K562 (cell line): Measurements from ENCODE around the gene FGD6. TPM values are rescaled to one million over a fixed set of nuclear protein-coding genes. Genes with fewer than 3 reads are reported as not detected.

Experiments used
- FOSL1 ChIP-seq: fragments of 200-800 bp; sonication (Bioruptor generic); conservative IDR thresholded peaks from 2 replicates; pipeline ENCODE4 v1.6.1; 2016; ENCODE audit warnings: missing genetic modification characterization, missing compliant biosample characterization
- JUND ChIP-seq, 2 experiments: IDR thresholded peaks; 2 replicates in 1 of 2; 3 replicates in 1 of 2; pipeline ENCODE4 v1.6.1; 2011; ENCODE audit warnings: borderline replicate concordance in 2 of 2, low read depth in 2 of 2, low read length in 2 of 2, improper control_type of control experiment in 1 of 2, missing biosample characterization in 1 of 2, missing genetic modification characterization in 1 of 2, missing genetic modification reagents in 1 of 2
- MTA2 ChIP-seq: fragments of 450-650 bp; IDR thresholded peaks from 2 replicates; pipeline ENCODE4 v1.6.1; 2016; ENCODE audit warnings: low read depth
- ZBTB7A ChIP-seq: IDR thresholded peaks from 2 replicates; pipeline ENCODE4 v1.6.1; 2011; ENCODE audit warnings: low read depth, mild to moderate bottlenecking, low read length, moderate library complexity, borderline replicate concordance; ENCODE audit not compliant: control insufficient read depth
- ZNF311 ChIP-seq: fragments of 250-450 bp; sonication (Bioruptor Pico); IDR thresholded peaks from 2 replicates; pipeline ENCODE4 v1.4.0; 2020; ENCODE audit warnings: mild to moderate bottlenecking, moderate library complexity
- ZNF699 ChIP-seq: fragments of 250-450 bp; sonication (Bioruptor Pico); IDR thresholded peaks from 2 replicates; pipeline ENCODE4 v1.8.0; 2021; ENCODE audit warnings: mild to moderate bottlenecking, moderate library complexity; ENCODE audit not compliant: insufficient replicate concordance
- polyA plus RNA-seq, 8 experiments: library from polyadenylated mRNA; depleted of rRNA in 4 of 8; stranded (reverse) in 5 of 8; unstranded in 3 of 8; fragments of >200 nt; fragmentation: Nextera tagmentation in 2 of 8; fragmentation: Illumina TruSeq in 1 of 8; extraction: Ambion mirVana in 2 of 8; extraction: Trizol in 1 of 8; gene quantifications; 2 replicates each; pipeline versions ENCODE4 v1.2.1 to v1.2.3, GENCODE V29; 2011 to 2014; ENCODE audit warnings: inconsistent platforms in 1 of 8, missing spikeins in 1 of 8
- total RNA-seq, 7 experiments: library from RNA; depleted of rRNA in 6 of 7; stranded (reverse); fragments of >200 nt in 6 of 7; fragmentation: Illumina TruSeq in 2 of 7; extraction: Trizol in 2 of 7; gene quantifications; 2 replicates each; pipeline versions ENCODE4 v1.2.1 to v1.2.3, GENCODE V29; 2011 to 2021; ENCODE audit warnings: low replicate concordance in 1 of 7
- TF ChIP-seq, protein P1 (sequence below): fragments of 450-650 bp; IDR thresholded peaks from 2 replicates; pipeline ENCODE4 v1.6.1; 2016; ENCODE audit warnings: missing biosample characterization, missing genetic modification characterization
- TF ChIP-seq, protein P2 (sequence below): IDR thresholded peaks from 3 replicates; pipeline ENCODE4 v1.6.1; 2011; ENCODE audit warnings: borderline replicate concordance, mild to moderate bottlenecking, moderate library complexity; ENCODE audit not compliant: insufficient read length; ENCODE audit errors: extremely low read depth
- TF ChIP-seq, protein P3 (sequence below): fragments of 450-650 bp; formaldehyde crosslinking; conservative IDR thresholded peaks from 2 replicates; pipeline ENCODE4 v1.4.0; 2022; ENCODE audit warnings: mild to moderate bottlenecking, missing genetic modification characterization

The FGD6 gene
- total and polyA plus RNA-seq, 9 of the 15 experiments (the other 6 are each of a cell fraction or from before 2014, with no cell fraction given) = 1.5 to 11.1 (median 5.8) TPM

DNA sequence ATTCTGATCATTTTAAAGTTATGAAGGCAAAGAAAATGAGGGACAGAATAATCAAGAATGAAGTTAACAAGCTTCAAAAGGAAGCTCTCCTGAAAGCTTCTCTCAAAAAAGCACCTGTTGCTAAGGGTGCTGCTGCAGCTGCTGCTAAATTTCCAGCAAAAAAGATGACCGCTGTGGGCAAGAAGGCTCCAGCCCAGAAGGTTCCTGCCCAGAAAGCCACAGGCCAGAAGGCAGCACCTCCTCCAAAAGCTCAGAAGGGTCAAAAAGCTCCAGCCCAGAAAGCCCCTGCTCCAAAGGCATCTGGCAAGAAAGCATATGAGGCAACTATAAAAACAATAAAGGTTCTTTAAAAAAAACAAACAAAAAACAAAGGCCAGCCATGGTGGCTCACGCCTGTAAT, 91.2 kb downstream of the FGD6 start (continued):
- TF ChIP-seq ZBTB7A (no peak), JUND (IDR thresholded peaks at IDR 0.05; ENCODE audit: borderline replicate concordance, low read depth, low read length) (no peak), JUND (tag; IDR thresholded peaks at IDR 0.05; ENCODE audit: borderline replicate concordance, low read depth, low read length) (no peak), ZNF311 (CRISPR knock-in tag) (no peak), MTA2 (no peak), ZNF699 (no peak), FOSL1 (tag) (no peak)
- TF ChIP-seq, protein P1, sequence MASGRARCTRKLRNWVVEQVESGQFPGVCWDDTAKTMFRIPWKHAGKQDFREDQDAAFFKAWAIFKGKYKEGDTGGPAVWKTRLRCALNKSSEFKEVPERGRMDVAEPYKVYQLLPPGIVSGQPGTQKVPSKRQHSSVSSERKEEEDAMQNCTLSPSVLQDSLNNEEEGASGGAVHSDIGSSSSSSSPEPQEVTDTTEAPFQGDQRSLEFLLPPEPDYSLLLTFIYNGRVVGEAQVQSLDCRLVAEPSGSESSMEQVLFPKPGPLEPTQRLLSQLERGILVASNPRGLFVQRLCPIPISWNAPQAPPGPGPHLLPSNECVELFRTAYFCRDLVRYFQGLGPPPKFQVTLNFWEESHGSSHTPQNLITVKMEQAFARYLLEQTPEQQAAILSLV (tag) = no peak
- TF ChIP-seq, protein P2, sequence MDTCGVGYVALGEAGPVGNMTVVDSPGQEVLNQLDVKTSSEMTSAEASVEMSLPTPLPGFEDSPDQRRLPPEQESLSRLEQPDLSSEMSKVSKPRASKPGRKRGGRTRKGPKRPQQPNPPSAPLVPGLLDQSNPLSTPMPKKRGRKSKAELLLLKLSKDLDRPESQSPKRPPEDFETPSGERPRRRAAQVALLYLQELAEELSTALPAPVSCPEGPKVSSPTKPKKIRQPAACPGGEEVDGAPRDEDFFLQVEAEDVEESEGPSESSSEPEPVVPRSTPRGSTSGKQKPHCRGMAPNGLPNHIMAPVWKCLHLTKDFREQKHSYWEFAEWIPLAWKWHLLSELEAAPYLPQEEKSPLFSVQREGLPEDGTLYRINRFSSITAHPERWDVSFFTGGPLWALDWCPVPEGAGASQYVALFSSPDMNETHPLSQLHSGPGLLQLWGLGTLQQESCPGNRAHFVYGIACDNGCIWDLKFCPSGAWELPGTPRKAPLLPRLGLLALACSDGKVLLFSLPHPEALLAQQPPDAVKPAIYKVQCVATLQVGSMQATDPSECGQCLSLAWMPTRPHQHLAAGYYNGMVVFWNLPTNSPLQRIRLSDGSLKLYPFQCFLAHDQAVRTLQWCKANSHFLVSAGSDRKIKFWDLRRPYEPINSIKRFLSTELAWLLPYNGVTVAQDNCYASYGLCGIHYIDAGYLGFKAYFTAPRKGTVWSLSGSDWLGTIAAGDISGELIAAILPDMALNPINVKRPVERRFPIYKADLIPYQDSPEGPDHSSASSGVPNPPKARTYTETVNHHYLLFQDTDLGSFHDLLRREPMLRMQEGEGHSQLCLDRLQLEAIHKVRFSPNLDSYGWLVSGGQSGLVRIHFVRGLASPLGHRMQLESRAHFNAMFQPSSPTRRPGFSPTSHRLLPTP = no peak
- TF ChIP-seq, protein P3, sequence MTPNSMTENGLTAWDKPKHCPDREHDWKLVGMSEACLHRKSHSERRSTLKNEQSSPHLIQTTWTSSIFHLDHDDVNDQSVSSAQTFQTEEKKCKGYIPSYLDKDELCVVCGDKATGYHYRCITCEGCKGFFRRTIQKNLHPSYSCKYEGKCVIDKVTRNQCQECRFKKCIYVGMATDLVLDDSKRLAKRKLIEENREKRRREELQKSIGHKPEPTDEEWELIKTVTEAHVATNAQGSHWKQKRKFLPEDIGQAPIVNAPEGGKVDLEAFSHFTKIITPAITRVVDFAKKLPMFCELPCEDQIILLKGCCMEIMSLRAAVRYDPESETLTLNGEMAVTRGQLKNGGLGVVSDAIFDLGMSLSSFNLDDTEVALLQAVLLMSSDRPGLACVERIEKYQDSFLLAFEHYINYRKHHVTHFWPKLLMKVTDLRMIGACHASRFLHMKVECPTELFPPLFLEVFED (CRISPR knock-in tag) = no peak
